Activated T-cell treated with anti-CD3 and anti-CD28 coated beads for 48 hours (primary cell): ENCODE results near the gene TMEM175.

Experiments used
- DNase-seq: peaks from one replicate; pipeline ENCODE4 v3.0.0-alpha.2; 2020; ENCODE audit warnings: low read depth

TMEM175 gene

GRCh38 chr4:898869-899555 lies 33.2 kb upstream of the TMEM175 start:
- DNase-seq, result no peak

- no peak for DNase-seq
These were observed 32.7 kb upstream of the TMEM175 start for GRCh38 chr4:899556-899906.

- no peak for DNase-seq
These were observed 32.2 kb upstream of the TMEM175 start for GRCh38 chr4:900073-900472.

DNA sequence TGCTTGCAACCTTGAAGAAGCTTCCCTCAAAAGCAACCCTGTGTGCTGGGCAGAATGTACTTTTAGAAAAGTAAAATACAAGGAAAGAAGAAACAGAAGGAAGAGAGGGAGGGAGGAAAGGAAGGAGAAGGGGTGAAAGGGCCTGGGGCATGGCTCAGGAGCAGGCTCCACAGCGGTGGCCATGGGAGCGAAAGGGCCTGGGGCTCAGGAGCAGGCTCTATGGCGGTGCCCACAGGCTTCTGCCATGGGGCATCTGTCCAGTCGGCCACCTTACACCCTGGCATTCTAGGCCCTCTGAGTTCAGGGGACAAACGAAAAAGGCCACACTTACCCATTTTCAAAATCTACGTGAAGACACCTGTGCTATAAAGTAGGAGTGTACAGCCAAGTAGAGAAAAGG lies 31.5 kb upstream of the TMEM175 start:
- DNase-seq, result no peak

- no peak for DNase-seq
These were observed 30.9 kb upstream of the TMEM175 start for GRCh38 chr4:901192-901910.

- DNase-seq, result no peak
These were observed 28.9 kb upstream of the TMEM175 start for GRCh38 chr4:903066-904046.

- DNase-seq, result no peak
These were observed 26.5 kb upstream of the TMEM175 start for GRCh38 chr4:905485-906338.

DNA sequence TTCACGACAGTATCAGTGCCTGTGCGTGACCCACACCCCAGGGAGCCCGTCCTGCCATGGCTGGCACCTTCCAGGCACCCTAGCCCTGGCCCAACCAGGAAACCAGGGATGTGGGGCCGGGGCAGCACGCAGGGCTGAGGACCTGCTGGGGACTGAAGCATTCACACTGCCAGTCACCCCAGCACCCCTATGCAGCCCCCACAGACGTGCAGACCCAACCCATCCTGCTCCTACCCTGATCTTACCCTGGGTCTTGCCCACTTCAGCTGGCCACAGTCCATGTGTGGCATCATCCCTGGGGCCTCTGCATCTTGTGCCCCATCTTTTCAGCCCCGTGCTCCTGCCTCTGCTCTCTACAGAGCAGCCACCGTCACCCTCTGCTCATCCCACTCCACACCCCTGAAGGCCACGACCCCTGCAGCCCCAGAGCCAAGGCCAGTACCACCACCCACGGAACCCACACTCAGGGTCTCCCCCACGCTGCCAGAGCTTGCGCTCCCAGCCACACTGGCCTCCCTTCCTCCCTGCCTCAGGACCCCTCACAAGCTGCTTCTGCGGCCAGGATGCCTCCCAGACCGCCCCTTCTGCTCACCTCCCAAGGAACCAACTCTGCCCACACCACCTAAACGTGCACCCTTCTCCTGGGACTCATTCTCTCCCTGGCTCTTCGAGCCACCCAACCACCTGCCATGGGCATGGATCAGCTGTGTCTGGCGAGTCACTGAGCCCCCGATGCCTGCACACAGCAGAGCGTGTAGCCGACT lies 25.7 kb upstream of the TMEM175 start:
- DNase-seq, result no peak

DNA sequence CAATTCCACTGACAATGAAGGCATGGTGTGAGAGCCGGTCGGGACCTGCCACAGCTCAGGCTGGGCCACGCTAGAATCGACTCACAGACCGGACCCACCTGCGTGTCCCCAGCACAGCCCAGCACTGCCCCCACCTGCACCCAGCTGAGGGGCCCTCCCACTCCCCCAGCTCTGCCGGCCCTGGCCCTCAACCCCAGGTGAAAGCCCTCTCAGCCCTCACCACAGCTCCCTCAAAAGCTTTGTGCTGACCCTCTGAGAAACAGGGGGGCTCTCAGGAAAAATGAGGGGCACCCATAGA lies 25.2 kb upstream of the TMEM175 start:
- DNase-seq, result no peak

GRCh38 chr4:907691-908425 lies 24.4 kb upstream of the TMEM175 start:
- DNase-seq, result no peak

DNA sequence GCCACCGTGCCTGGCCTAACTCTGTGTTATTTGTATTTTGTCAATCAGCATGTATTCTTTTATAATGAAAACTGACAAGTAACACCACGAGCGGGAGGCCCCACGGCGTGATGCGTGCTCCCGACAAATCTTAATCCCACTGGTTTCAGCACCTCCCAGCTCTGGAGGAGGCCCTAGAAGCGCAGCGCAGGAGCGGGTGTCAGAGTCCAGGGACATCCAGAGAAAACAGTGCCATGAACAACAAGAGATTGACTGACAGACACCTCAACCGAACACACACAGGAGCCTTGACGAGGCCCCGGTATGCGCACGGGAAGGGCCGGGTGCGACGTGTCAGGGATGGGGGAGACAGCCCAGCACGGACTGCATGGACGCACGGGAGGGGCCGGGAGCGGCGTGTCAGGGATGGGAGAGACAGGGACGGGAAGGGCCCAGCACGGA lies 23.1 kb upstream of the TMEM175 start:
- DNase-seq, result no peak

- DNase-seq, result no peak
These were observed 22.4 kb upstream of the TMEM175 start for GRCh38 chr4:909821-910220.

DNA sequence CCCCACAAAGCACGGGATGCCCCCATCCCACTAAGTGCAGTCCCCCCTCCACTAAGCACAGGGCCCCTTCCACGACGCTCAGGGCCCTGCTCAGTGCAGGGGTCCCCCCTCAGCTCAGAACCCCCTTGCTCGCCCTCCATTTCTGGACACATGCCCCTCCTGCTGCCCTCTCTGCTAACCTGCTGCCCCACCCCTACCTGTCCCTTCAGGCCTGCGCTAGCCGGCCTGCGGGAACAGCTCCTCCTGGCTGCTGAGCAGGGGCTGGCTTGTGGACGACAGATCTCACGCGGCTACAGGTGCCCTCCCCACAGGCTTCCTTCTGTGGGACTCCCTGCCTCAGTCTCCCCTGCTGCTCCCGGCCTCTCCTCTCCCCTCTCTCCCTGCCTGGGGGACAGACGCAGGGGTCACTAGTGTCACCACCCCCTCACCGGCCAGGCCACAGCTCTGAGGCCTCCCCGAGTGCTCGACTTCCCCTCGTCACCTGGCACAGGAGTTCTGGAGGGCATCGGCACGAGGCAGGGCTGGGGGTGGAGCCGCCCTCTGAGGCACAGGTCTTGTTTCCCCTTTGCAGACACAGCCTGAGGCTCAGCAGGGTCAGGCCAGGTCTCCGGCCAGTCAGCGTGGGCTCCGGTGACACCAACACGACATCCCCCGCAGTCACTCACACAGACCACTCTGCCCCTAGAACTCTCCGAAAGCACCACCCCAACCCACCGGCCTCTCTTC lies 21.7 kb upstream of the TMEM175 start:
- no peak for DNase-seq

DNA sequence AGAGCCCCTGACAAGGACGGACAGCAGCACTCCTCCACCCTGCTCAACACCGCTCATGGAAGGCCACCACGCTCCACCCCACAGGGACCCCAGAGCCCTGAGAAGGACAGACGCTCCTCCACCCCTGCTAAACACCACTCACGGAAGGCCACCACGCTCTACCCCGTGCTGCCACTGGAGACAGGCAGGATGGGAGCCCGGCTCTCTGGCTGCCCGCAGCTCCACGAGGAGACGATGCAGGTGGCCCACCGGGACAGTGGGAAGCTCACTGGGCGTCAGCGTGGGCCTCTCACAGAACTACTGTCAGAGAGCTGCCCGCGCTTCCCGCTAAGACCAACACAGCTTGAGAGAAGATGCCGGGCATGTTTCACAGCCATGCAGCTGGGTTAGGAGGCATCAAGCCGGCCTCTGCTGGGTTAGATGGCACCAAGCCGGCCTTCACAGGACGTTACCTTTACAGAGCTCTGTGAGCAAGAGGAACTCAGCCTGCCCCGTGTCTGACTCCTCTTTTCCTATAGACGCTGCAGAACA lies 21.0 kb upstream of the TMEM175 start:
- no peak for DNase-seq

DNA sequence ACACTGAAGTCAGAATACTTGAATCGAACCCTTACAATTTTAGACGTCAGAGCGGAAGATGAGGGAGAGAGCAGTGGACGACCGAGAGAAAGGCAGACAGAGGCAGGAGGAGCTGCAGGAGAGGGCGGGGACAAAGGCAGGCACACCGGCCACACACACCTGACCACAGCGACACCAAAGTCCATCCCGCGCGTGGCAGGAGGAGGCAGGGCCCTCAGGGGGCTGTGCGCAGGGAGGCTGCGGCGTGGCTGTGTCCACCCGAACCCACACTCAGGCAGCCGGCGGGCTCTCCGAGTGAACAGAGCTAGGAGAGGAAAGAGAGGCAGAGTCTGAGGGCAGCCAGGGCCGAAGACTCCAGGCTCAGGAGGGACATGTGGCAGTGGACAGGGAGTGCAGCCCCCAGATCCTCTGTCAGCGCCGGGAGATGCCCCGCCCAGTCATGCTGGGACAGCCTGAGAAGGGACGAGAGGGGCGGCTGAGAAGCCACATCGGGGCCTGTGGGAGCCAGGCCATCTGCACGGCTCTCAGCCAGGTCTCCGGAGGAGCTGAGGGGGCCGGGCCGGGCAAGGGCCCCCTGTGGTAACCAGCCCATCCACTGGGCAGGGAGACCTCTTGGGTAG lies 20.3 kb upstream of the TMEM175 start:
- no peak for DNase-seq

GRCh38 chr4:912548-913279 lies 19.5 kb upstream of the TMEM175 start:
- DNase-seq, result no peak

GRCh38 chr4:913280-913618 lies 19.0 kb upstream of the TMEM175 start:
- DNase-seq, result no peak

- no peak for DNase-seq
These were observed 17.7 kb upstream of the TMEM175 start for GRCh38 chr4:914531-914930.
